Heart left ventricle (tissue), 13 donors: ENCODE results near the gene RXRA.

ENCODE experiments used
- POLR2A ChIP-seq, 2 donors: fragments of 450-650 bp; IDR thresholded peaks; one replicate each; pipeline ENCODE4 v1.6.1; 2017; ENCODE audit warnings: antibody characterized with exemption in 2 of 2, mild to moderate bottlenecking in 2 of 2, moderate library complexity in 2 of 2
- TF ChIP-seq, protein P1 (sequence below), 12 donors: fragments of 200-600 bp; sonication (generic) in 4 of 12; IDR thresholded peaks; one replicate each; pipeline versions ENCODE4 v1.5.0 to v1.8.0; 2018 to 2022; ENCODE audit warnings: antibody characterized with exemption in 12 of 12, mild to moderate bottlenecking in 5 of 12
- donor health status: ischemic (EF 13 %, LVEDD 7.1; RV severe dilation, severe dysfunction).
- donor health status: DM: no; HTN: yes; CAD: no.
- donor health status: DM: no; HTN: no; CAD: no.
- donor health status: ischemic (EF 25% LVEDD 6.9; RV normal size, moderate dysfunction).
- donor health status: ischemic (EF 25% LVEDD 5.7; RV mildly dilated, moderate dysfunction).
- donor health status: ischemic (EF 35%, LVEDD 5.7; RV mildly dilated, moderate dysfunction).
- donor health status: nonischemic (EF 11% LVEDD 7.7; RV severe dilation, severe dysfunction).
- donor health status: DM: yes; HTN: yes; CAD: no.
- donor health status: PGD.
- donor health status: ischemic (EF 29% LVEDD 5.4; RV normal size, mild dysfunction).
- donor health status: nonischemic (EF 23%, LVEDD 6.1; RV moderate dilation, normal function).

GRCh38 chr9:134398756-134399155 lies 72.5 kb downstream of the RXRA start:
- TF ChIP-seq, protein P1, sequence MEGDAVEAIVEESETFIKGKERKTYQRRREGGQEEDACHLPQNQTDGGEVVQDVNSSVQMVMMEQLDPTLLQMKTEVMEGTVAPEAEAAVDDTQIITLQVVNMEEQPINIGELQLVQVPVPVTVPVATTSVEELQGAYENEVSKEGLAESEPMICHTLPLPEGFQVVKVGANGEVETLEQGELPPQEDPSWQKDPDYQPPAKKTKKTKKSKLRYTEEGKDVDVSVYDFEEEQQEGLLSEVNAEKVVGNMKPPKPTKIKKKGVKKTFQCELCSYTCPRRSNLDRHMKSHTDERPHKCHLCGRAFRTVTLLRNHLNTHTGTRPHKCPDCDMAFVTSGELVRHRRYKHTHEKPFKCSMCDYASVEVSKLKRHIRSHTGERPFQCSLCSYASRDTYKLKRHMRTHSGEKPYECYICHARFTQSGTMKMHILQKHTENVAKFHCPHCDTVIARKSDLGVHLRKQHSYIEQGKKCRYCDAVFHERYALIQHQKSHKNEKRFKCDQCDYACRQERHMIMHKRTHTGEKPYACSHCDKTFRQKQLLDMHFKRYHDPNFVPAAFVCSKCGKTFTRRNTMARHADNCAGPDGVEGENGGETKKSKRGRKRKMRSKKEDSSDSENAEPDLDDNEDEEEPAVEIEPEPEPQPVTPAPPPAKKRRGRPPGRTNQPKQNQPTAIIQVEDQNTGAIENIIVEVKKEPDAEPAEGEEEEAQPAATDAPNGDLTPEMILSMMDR (IDR thresholded peaks at IDR 0.05) = no peak
- no peak for TF ChIP-seq POLR2A (IDR thresholded peaks at IDR 0.05)
